ENCODE measurements around the gene ABLIM3. TPM values are rescaled to one million over a fixed set of nuclear protein-coding genes. Genes with fewer than 3 reads are reported as not detected.

The ABLIM3 gene
- total RNA-seq, 1 donor from 2014 or later, result 30.1 TPM

GRCh38 chr5:149256451-149256850 lies 115.2 kb downstream of the ABLIM3 start:
- DNase-seq (ENCODE audit: low read depth), result peak; percentile 31
- H3K4me3 ChIP-seq (ENCODE audit: low read depth, low read length), result no peak overlapping the region
- no peak for TF ChIP-seq CTCF (conservative IDR thresholded peaks at IDR 0.05; ENCODE audit: low read depth, low read length)

- no peak overlapping the region for H3K4me3 ChIP-seq (ENCODE audit: low read depth, low read length)
- no peak for TF ChIP-seq CTCF (conservative IDR thresholded peaks at IDR 0.05; ENCODE audit: low read depth, low read length)
- no peak for DNase-seq (ENCODE audit: low read depth)
Observed at GRCh38 chr5:149257131-149257530, 115.8 kb downstream of the ABLIM3 start.

- no peak overlapping the region for H3K4me3 ChIP-seq (ENCODE audit: low read depth, low read length)
- no peak for TF ChIP-seq CTCF (conservative IDR thresholded peaks at IDR 0.05; ENCODE audit: low read depth, low read length)
- DNase-seq (ENCODE audit: low read depth), result peak; percentile 69
Observed at GRCh38 chr5:149257889-149258705, 116.8 kb downstream of the ABLIM3 start.

- no peak overlapping the region for H3K4me3 ChIP-seq (ENCODE audit: low read depth, low read length)
- no peak for DNase-seq (ENCODE audit: low read depth)
- TF ChIP-seq CTCF (conservative IDR thresholded peaks at IDR 0.05; ENCODE audit: low read depth, low read length), result no peak
Observed at GRCh38 chr5:149260761-149261160, 119.5 kb downstream of the ABLIM3 start.

- no peak for TF ChIP-seq CTCF (conservative IDR thresholded peaks at IDR 0.05; ENCODE audit: low read depth, low read length)
- no peak overlapping the region for H3K4me3 ChIP-seq (ENCODE audit: low read depth, low read length)
- DNase-seq (ENCODE audit: low read depth), result no peak
Observed at GRCh38 chr5:149261246-149261645, 120.0 kb downstream of the ABLIM3 start.

GRCh38 chr5:149262315-149262714 lies 121.0 kb downstream of the ABLIM3 start:
- no peak for DNase-seq (ENCODE audit: low read depth)
- no peak overlapping the region for H3K4me3 ChIP-seq (ENCODE audit: low read depth, low read length)
- no peak for TF ChIP-seq CTCF (conservative IDR thresholded peaks at IDR 0.05; ENCODE audit: low read depth, low read length)

All from epithelial cell of proximal tubule (primary cell).